T-helper 2 cell treated with Interferon-gamma antibody and Interleukin-4, amounts not matched to agents 100 ng/mL and 5 ng/mL, for 36 hours (primary cell): ENCODE data around the gene EPN1. TPM values are rescaled to one million over a fixed set of nuclear protein-coding genes. Genes with fewer than 3 reads are reported as not detected.

Experiments used
- intact Hi-C: fragments of 100-400 bp; cut with micrococcal nuclease; formaldehyde crosslinking; loops from one replicate; pipeline ENCODE4 v1.15.1; 2023
- total RNA-seq: library from RNA; stranded (reverse); gene quantifications from 2 replicates; pipeline ENCODE4 v1.2.3, GENCODE V29; 2022

The EPN1 gene
- total RNA-seq, 1 donor from 2014 or later, result 59.3 TPM

- intact Hi-C loops, result loop anchor here (5.0 kb wide), 1 partner anchor 1183 kb away; the partner anchor contains the start of gene LENG9
Measured at GRCh38 chr19:55644842-55645511, 30.0 kb upstream of the EPN1 start.

- intact Hi-C loops, result no loop called here
Measured at GRCh38 chr19:55645512-55645881, 29.5 kb upstream of the EPN1 start.

- intact Hi-C loops, result no loop called here
Measured at GRCh38 chr19:55646889-55647731, 27.9 kb upstream of the EPN1 start.

GRCh38 chr19:55647732-55648584 is 27.1 kb upstream of the EPN1 start, which contains the start of gene CCDC106:
Gene CCDC106, plus strand, starts transcription at chr19:55648212. Its CDS starts 835 bp downstream, at chr19:55649047.
- intact Hi-C loops, result no loop called here

GRCh38 chr19:55648585-55649267 is 26.3 kb upstream of the EPN1 start:
- intact Hi-C loops, result no loop called here

- intact Hi-C loops, result loop anchor here (5.0 to 10.0 kb wide), 2 partner anchors 665 to 1782 kb away; partner anchors contain the start of genes MYADM and ZSCAN5A
Measured at GRCh38 chr19:55649268-55650125, 25.5 kb upstream of the EPN1 start.

GRCh38 chr19:55650126-55650557 is 24.9 kb upstream of the EPN1 start:
- intact Hi-C loops, result loop anchor here (5.0 to 10.0 kb wide), 2 partner anchors 665 to 1783 kb away; partner anchors contain the start of genes MYADM and ZSCAN5A

GRCh38 chr19:55650602-55651230 is 24.3 kb upstream of the EPN1 start:
- intact Hi-C loops, result loop anchor here (5.0 to 10.0 kb wide), 2 partner anchors 664 to 1783 kb away; partner anchors contain the start of genes MYADM and ZSCAN5A

GRCh38 chr19:55651236-55651635 is 23.8 kb upstream of the EPN1 start:
- intact Hi-C loops, result loop anchor here (5.0 to 10.0 kb wide), 2 partner anchors 664 to 1784 kb away; partner anchors contain the start of genes MYADM and ZSCAN5A

- intact Hi-C loops, result loop anchor here (1.0 to 10.0 kb wide), 3 partner anchors 267 to 1785 kb away; partner anchors contain the start of genes MYADM, RPL28 and ZSCAN5A
Measured at GRCh38 chr19:55652311-55653128, 22.5 kb upstream of the EPN1 start.

- intact Hi-C loops, result loop anchor here (1.0 to 10.0 kb wide), 11 partner anchors 10 to 1786 kb away; partner anchors contain the start of genes FIZ1, MYADM, PPP6R1 and RPL28
Measured at GRCh38 chr19:55653651-55654322, 21.2 kb upstream of the EPN1 start.

- intact Hi-C loops, result loop anchor here (1.0 to 10.0 kb wide), 10 partner anchors 11 to 1787 kb away; partner anchors contain the start of genes FIZ1, MYADM, PPP6R1 and ZNF444
Measured at GRCh38 chr19:55654323-55654867, 20.6 kb upstream of the EPN1 start.

- intact Hi-C loops, result loop anchor here (1.0 to 10.0 kb wide), 11 partner anchors 12 to 1788 kb away; partner anchors contain the start of genes EPN1, FIZ1, MYADM and PPP6R1
Measured at GRCh38 chr19:55654868-55655647, 20.0 kb upstream of the EPN1 start, which contains the start of gene U2AF2. Gene U2AF2, plus strand, starts transcription at chr19:55655035. Its CDS starts 70 bp downstream, at chr19:55655105.

GRCh38 chr19:55655648-55656040 is 19.4 kb upstream of the EPN1 start:
- intact Hi-C loops, result loop anchor here (1.0 to 10.0 kb wide), 3 partner anchors 20 to 659 kb away; partner anchors contain the start of genes EPN1 and ZSCAN5A

GRCh38 chr19:55656552-55656951 is 18.5 kb upstream of the EPN1 start:
- intact Hi-C loops, result loop anchor here (10.0 kb wide), 1 partner anchor 658 kb away; the partner anchor contains the start of gene ZSCAN5A
